Colonic mucosa (tissue), 4 donors: ENCODE data around the gene GARNL3. TPM values are rescaled to one million over a fixed set of nuclear protein-coding genes. Genes with fewer than 3 reads are reported as not detected.

Experiments
- DNase-seq: peaks from one replicate; pipeline ENCODE4 v3.0.0-alpha.2; 2020
- H3K27ac ChIP-seq: fragments of 200-600 bp; one replicate; pipeline ENCODE4 v1.8.0; 2021
- H3K27me3 ChIP-seq: fragments of 200-600 bp; one replicate; pipeline ENCODE4 v1.8.0; 2021
- H3K36me3 ChIP-seq: fragments of 200-600 bp; one replicate; pipeline ENCODE4 v1.8.0; 2021
- H3K4me1 ChIP-seq: fragments of 200-600 bp; one replicate; pipeline ENCODE4 v1.8.0; 2021; ENCODE audit warnings: mild to moderate bottlenecking
- H3K4me3 ChIP-seq: fragments of 200-600 bp; one replicate; pipeline ENCODE4 v1.8.0; 2021
- H3K9ac ChIP-seq, 2 donors: one replicate each; pipeline ENCODE4 v1.7.0; 2013; ENCODE audit warnings: control low read depth in 2 of 2, low read depth in 2 of 2, low read length in 2 of 2
- H3K9me3 ChIP-seq: fragments of 200-600 bp; one replicate; pipeline ENCODE4 v1.8.0; 2021
- CTCF ChIP-seq: fragments of 200-600 bp; IDR thresholded peaks from one replicate; pipeline ENCODE4 v1.8.0; 2022; ENCODE audit warnings: antibody characterized with exemption, mild to moderate bottlenecking
- intact Hi-C: fragments of 100-400 bp; cut with DNase I; formaldehyde crosslinking; loops from one replicate; pipeline ENCODE4 v1.14.1; 2022
- total RNA-seq, 2 donors: library from RNA; stranded (reverse); fragmentation: NEBNext Ultra II Directional in 1 of 2; extraction: Animal tissue kit (Norgen Biotek cat#: 25700) in 1 of 2; gene quantifications; one replicate each; pipeline ENCODE4 v1.2.1, GENCODE V29; 2021
- donor health status: healthy.
- donor health status: DM: no; HTN: no; CAD: no.
- donor health status: DM: no; HTN: no; CAD: no.

GARNL3 gene
- total RNA-seq, 2 donors from 2014 or later = 4.1 to 5.1 TPM

GRCh38 chr9:127256324-127256723 is 8.2 kb upstream of the GARNL3 start:
- no peak overlapping the region for H3K27ac ChIP-seq
- H3K9me3 ChIP-seq = no peaks in the 10 kb centered on the region
- H3K27me3 ChIP-seq = no peaks in the 10 kb centered on the region
- TF ChIP-seq CTCF = no peak
- DNase-seq = no peak
- no peak overlapping the region for H3K9ac ChIP-seq
- no peak overlapping the region for H3K4me3 ChIP-seq
- intact Hi-C loops = no loop called here
- H3K4me1 ChIP-seq = no peaks in the 10 kb centered on the region
- no peaks in the 10 kb centered on the region for H3K36me3 ChIP-seq

DNA sequence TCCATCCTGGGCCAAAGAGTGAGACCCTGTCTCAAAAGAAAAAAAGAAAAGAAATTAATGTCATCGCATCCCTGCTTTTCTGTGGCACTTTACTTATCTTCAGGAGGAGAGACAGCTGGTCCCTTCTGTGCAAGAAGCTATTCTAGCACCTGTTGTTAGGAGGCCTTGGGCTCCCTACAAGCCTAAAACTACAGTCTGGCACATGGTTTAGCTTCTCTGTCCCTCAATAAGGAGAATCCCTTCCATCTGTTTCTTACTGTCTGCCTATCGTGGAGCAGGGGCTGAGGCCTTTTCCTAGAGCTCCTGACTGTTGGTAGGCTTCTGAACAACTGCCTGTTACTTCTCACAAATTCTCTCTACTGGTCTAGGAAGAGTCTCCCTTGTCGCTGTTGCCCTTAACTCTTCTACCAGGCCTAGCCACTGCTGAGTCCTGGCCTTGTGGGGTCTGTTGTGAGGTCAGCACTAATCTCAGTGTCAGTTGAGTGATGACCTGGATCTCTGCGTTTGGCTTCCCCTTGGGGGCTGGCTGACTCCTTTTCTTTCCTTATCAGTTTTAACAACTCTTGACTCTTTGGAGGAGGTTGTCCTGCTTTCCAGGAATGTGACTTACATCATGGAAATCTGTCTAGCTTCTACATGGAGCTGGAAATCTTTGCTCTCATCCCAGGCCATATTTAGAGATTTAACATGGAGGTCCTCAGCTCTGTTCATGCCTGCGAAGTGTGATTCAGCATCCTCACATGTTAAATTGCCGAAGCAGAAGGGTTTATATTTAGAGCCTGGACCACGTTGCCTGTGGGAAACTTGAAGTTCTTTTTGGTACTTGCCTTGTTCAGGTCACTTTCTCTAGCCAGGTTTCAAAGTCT is 5.7 kb upstream of the GARNL3 start:
- intact Hi-C loops = no loop called here
- no peak for TF ChIP-seq CTCF
- H3K27ac ChIP-seq = no peak overlapping the region

DNA sequence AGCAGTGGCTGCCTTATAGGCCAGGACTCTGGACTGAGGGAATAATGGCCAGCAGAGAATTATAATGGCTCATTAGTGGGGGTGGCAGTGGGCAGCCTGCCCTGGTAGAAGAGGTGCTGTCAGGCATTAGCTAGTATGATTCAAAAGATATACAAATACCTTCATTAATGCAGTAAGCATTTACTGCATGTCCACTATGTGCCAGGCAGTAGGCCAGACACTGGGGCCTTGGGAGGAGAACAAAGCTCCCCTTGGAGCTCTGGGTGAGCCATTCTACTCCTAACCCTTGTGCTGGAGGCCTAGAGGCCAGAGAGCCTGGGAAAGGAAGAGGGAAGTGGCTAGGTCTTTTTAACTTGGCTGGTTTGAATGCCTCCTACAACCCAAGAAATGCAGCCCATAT is 2.0 kb upstream of the GARNL3 start:
- no peak for DNase-seq
- H3K4me3 ChIP-seq = no peak overlapping the region
- no peaks in the 10 kb centered on the region for H3K4me1 ChIP-seq
- no peak overlapping the region for H3K27ac ChIP-seq
- intact Hi-C loops = no loop called here
- no peaks in the 10 kb centered on the region for H3K36me3 ChIP-seq
- no peaks in the 10 kb centered on the region for H3K27me3 ChIP-seq
- H3K9me3 ChIP-seq = no peaks in the 10 kb centered on the region
- no peak for TF ChIP-seq CTCF
- H3K9ac ChIP-seq = no peak overlapping the region

More for the DNA sequence above, 5.7 kb upstream of the GARNL3 start:
- no peak for DNase-seq
- H3K4me3 ChIP-seq = no peak overlapping the region
- no peaks in the 10 kb centered on the region for H3K9me3 ChIP-seq
- H3K36me3 ChIP-seq = no peaks in the 10 kb centered on the region
- no peaks in the 10 kb centered on the region for H3K27me3 ChIP-seq
- H3K9ac ChIP-seq = no peak overlapping the region
- no peaks in the 10 kb centered on the region for H3K4me1 ChIP-seq

DNA sequence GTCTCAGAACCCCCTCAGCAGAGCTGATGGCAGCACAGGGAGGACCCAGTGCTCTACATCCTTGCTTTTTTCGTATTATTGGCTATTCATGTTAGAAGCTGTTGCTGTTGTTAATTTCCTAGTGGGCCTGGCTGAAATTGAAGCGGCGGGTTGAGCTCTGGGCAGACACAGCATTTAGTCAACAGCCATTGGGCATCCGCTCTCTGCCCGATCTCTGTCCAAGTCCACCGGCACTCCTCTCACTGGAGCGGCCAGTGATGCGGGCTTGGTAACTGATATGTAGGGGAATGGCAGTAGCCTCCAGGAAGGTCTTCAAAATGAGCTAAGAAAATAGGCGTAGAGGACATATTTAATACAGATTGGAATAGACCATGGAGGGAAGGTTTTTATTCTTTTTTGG is 1.3 kb upstream of the GARNL3 start:
- no peak for TF ChIP-seq CTCF
- Histone ChIP-seq H3K4me3 (no peak overlapping the region), H3K9ac (no peak overlapping the region), H3K36me3 (no peaks in the 10 kb centered on the region), H3K9me3 (no peaks in the 10 kb centered on the region), H3K4me1 (no peaks in the 10 kb centered on the region), H3K27me3 (no peaks in the 10 kb centered on the region), H3K27ac (no peak overlapping the region)
- intact Hi-C loops = no loop called here
- no peak for DNase-seq

DNA sequence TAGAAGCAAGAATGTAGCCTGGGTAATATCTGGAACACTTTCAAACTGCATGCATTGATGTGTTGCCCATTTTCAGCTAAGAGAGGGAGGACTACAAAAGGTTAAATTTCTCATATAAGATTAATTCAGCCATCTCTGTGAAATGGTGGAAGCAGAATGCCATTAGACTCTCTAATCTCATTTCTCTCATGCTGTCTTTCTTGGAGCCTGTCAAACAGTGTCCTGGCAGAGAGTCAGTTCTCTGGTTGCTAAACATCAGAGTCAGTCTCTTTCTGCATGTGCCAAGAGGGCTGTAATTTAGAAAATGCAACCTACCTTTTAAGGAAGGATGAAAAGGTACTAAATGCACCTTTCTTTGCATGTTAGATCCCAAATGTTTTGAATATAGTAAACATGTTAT is 910 bp upstream of the GARNL3 start:
- Histone ChIP-seq H3K9ac (no peak overlapping the region), H3K36me3 (no peaks in the 10 kb centered on the region), H3K4me1 (no peaks in the 10 kb centered on the region), H3K27ac (no peak overlapping the region), H3K27me3 (no peaks in the 10 kb centered on the region), H3K4me3 (no peak overlapping the region), H3K9me3 (no peaks in the 10 kb centered on the region)
- DNase-seq = no peak
- intact Hi-C loops = no loop called here
- no peak for TF ChIP-seq CTCF
